ENCODE data around the gene CMTM5.
"Not testable (repeated sequence)": the region's sequence is repeated elsewhere in the genome, so short reads cannot be mapped to it uniquely, and the experiment has no call there.

Gene CMTM5

GRCh38 chr14:23396781-23397407 lies 20.0 kb downstream of the CMTM5 start:
- no peak for DNase-seq (ENCODE audit: low spot score)
- TF ChIP-seq CTCF (IDR thresholded peaks at IDR 0.05; ENCODE audit: extremely low read depth, insufficient read depth, missing control alignments) = no peak
- in situ Hi-C loops (cut with MboI; ENCODE audit: low pct_unique_long_range_greater_than_20kb, low sequenced_read_pairs, unreplicated experiment) = no loop called here

- TF ChIP-seq CTCF (IDR thresholded peaks at IDR 0.05; ENCODE audit: extremely low read depth, insufficient read depth, missing control alignments) = no peak
- DNase-seq (ENCODE audit: low spot score) = no peak
- in situ Hi-C loops (cut with MboI; ENCODE audit: low pct_unique_long_range_greater_than_20kb, low sequenced_read_pairs, unreplicated experiment) = no loop called here
Measured at GRCh38 chr14:23398348-23398747, 21.5 kb downstream of the CMTM5 start.

GRCh38 chr14:23399136-23399535 lies 22.3 kb downstream of the CMTM5 start:
- DNase-seq (ENCODE audit: low spot score) = no peak
- in situ Hi-C loops (cut with MboI; ENCODE audit: low pct_unique_long_range_greater_than_20kb, low sequenced_read_pairs, unreplicated experiment) = no loop called here
- TF ChIP-seq CTCF (IDR thresholded peaks at IDR 0.05; ENCODE audit: extremely low read depth, insufficient read depth, missing control alignments) = no peak

DNA sequence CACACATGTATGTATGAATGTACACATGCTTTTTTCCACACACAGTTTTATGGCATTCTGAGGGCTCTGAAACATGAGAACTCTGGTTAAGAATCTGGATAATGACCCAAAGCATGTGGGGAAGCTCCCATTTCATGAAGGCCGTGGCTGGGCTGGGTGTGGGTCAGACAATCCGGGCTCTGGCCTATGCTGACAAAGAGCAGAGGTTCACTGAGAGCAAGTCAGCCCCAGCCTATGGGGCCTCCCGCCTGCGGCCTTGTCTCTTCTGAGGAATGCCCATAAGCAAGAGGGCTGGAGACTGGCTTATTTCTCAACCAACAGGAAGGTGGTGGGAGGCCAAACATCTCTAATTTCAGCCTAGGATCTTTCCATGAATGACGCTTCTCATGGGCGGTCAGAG lies 22.7 kb downstream of the CMTM5 start:
- in situ Hi-C loops (cut with MboI; ENCODE audit: low pct_unique_long_range_greater_than_20kb, low sequenced_read_pairs, unreplicated experiment) = no loop called here
- DNase-seq (ENCODE audit: low spot score) = no peak
- TF ChIP-seq CTCF (IDR thresholded peaks at IDR 0.05; ENCODE audit: extremely low read depth, insufficient read depth, missing control alignments) = no peak

- in situ Hi-C loops (cut with MboI; ENCODE audit: low pct_unique_long_range_greater_than_20kb, low sequenced_read_pairs, unreplicated experiment); DNase-seq (ENCODE audit: low spot score): not testable (repeated sequence)
Measured at GRCh38 chr14:23400496-23401149, 23.8 kb downstream of the CMTM5 start.

DNA sequence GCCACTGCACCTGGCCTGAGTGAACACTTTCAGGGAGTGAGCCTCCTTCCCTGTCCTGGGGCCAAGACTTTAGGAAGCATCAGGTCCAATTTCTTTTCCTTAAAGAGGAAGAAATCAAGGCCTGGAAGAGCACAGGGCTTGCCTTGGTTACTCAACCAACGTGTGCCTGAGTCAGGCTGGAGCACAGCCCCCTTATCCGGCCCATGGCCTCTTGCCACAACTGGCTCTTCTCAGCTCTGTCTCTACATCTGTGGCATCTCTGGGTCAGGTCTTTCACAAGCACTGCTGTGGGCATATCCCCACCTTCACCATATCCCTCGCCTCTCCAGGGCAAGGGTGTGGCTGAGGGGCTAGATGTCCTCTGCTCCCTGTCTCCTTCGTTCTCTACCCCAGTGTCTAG lies 24.4 kb downstream of the CMTM5 start:
- in situ Hi-C loops (cut with MboI; ENCODE audit: low pct_unique_long_range_greater_than_20kb, low sequenced_read_pairs, unreplicated experiment) = no loop called here
- DNase-seq (ENCODE audit: low spot score) = no peak
- TF ChIP-seq CTCF (IDR thresholded peaks at IDR 0.05; ENCODE audit: extremely low read depth, insufficient read depth, missing control alignments) = no peak

- TF ChIP-seq CTCF (IDR thresholded peaks at IDR 0.05; ENCODE audit: extremely low read depth, insufficient read depth, missing control alignments) = no peak
- in situ Hi-C loops (cut with MboI; ENCODE audit: low pct_unique_long_range_greater_than_20kb, low sequenced_read_pairs, unreplicated experiment) = no loop called here
- DNase-seq (ENCODE audit: low spot score) = no peak
Measured at GRCh38 chr14:23402296-23403138, 25.7 kb downstream of the CMTM5 start.
